ENCODE measurements around the gene LYAR. TPM values are rescaled to one million over a fixed set of nuclear protein-coding genes. Genes with fewer than 3 reads are reported as not detected.
A peak's percentile ranks its signal among the peaks of the same experiment; 100 is the strongest.

The LYAR gene
- total and polyA plus RNA-seq, 2 donors (not counting 3 experiments of a cell fraction or from before 2014, with no cell fraction given): 4.2 to 24.6 TPM

GRCh38 chr4:4247696-4248028 lies 42.3 kb downstream of the LYAR start:
- CTCF ChIA-PET: interaction anchor here (0.8 to 2.1 kb wide), 5 partner anchors 65 to 90 kb away, joined by 3 to 8 read pairs (median 5); no protein-coding TSS in a partner anchor
- TSS peak; percentile 77 for BruUV-seq (replicated peaks)
- no peak for TF ChIP-seq POLR2A (IDR thresholded peaks at IDR 0.05; ENCODE audit: low read depth, low read length)
- TF ChIP-seq GATA2 (IDR thresholded peaks at IDR 0.05; ENCODE audit: insufficient read depth, insufficient read length, low read depth, low read length): no peak
- TF ChIP-seq FOS (IDR thresholded peaks at IDR 0.05; ENCODE audit: borderline replicate concordance, insufficient read depth, low read length): no peak
- no peak for TF ChIP-seq EZH2 (IDR thresholded peaks at IDR 0.05; ENCODE audit: borderline replicate concordance, low read depth, low read length, severe bottlenecking)
- TF ChIP-seq JUN (IDR thresholded peaks at IDR 0.05; ENCODE audit: borderline replicate concordance, insufficient read depth, insufficient read length, low read depth): no peak
- no peak for TF ChIP-seq CTCF (IDR thresholded peaks at IDR 0.05; ENCODE audit: extremely low read depth in 1 of 2, insufficient read depth in 1 of 2, low read depth in 1 of 2, low read length in 2 of 2)
- peak overlapping the region; percentile 87 to 94 (median 88) for H3K4me3 ChIP-seq (replicated peaks in 1 of 3; ENCODE audit: insufficient read depth in 1 of 3, low read depth in 1 of 3, low read length in 3 of 3)
- H3K9me3 ChIP-seq (replicated peaks; ENCODE audit: control insufficient read depth, insufficient read depth, low read length): no peaks in the 10 kb centered on the region
- dilution Hi-C loops (cut with MboI; ENCODE audit: extremely low pct_ligation_motif_present, low sequenced_read_pairs) (no loop called here), intact Hi-C loops (cut with micrococcal nuclease) (no loop called here)
- peaks cover 3 to 9% of the 10 kb centered on the region in 2 experiments for H3K36me3 ChIP-seq (ENCODE audit: control insufficient read depth in 2 of 2, extremely low read depth in 1 of 2, insufficient read depth in 2 of 2, low read length in 2 of 2)
- no peak for DNase-seq (ENCODE audit: low read depth, low spot score)
- peak overlapping the region; percentile 97 for H3K9ac ChIP-seq (replicated peaks; ENCODE audit: extremely low read depth, insufficient read depth, low read length)
- POLR2A ChIA-PET: no interaction called here
- H3K9me1 ChIP-seq (replicated peaks; ENCODE audit: control insufficient read depth, extremely low read depth, insufficient read depth, low read length): no peaks in the 10 kb centered on the region
- peak overlapping the region; percentile 97 for H3K4me2 ChIP-seq (ENCODE audit: insufficient read depth, low read length)
- peaks cover 14% of the 10 kb centered on the region for H3K4me1 ChIP-seq (ENCODE audit: control insufficient read depth, extremely low read depth, insufficient read depth, low read length)
- H3K27me3 ChIP-seq (ENCODE audit: control insufficient read depth in 2 of 2, insufficient read depth in 2 of 2, low read length in 2 of 2): no peaks in the 10 kb centered on the region
- peak overlapping the region; percentile 99 for H3K27ac ChIP-seq (ENCODE audit: insufficient read depth, low read depth, low read length)
- no peak for FAIRE-seq
- peak overlapping the region; percentile 87 for H2AFZ ChIP-seq (ENCODE audit: low read depth, low read length)
- peaks cover 2% of the 10 kb centered on the region for H3K79me2 ChIP-seq (ENCODE audit: control insufficient read depth, insufficient read depth, low read length)
- no peaks in the 10 kb centered on the region for H4K20me1 ChIP-seq (replicated peaks; ENCODE audit: control insufficient read depth, extremely low read depth, insufficient read depth, low read length)

- Histone ChIP-seq H3K4me3 (replicated peaks in 1 of 3; ENCODE audit: insufficient read depth in 1 of 3, low read depth in 1 of 3, low read length in 3 of 3) (no peak overlapping the region), H3K36me3 (ENCODE audit: control insufficient read depth in 2 of 2, extremely low read depth in 1 of 2, insufficient read depth in 2 of 2, low read length in 2 of 2) (peaks cover 3 to 12% of the 10 kb centered on the region in 2 experiments), H3K9me3 (replicated peaks; ENCODE audit: control insufficient read depth, insufficient read depth, low read length) (no peaks in the 10 kb centered on the region), H3K9me1 (replicated peaks; ENCODE audit: control insufficient read depth, extremely low read depth, insufficient read depth, low read length) (no peaks in the 10 kb centered on the region), H3K4me2 (ENCODE audit: insufficient read depth, low read length) (no peak overlapping the region), H3K79me2 (ENCODE audit: control insufficient read depth, insufficient read depth, low read length) (peaks cover 2% of the 10 kb centered on the region), H3K27me3 (ENCODE audit: control insufficient read depth in 2 of 2, insufficient read depth in 2 of 2, low read length in 2 of 2) (no peaks in the 10 kb centered on the region), H4K20me1 (replicated peaks; ENCODE audit: control insufficient read depth, extremely low read depth, insufficient read depth, low read length) (no peaks in the 10 kb centered on the region), H3K9ac (replicated peaks; ENCODE audit: extremely low read depth, insufficient read depth, low read length) (no peak overlapping the region), H3K27ac (ENCODE audit: insufficient read depth, low read depth, low read length) (no peak overlapping the region), H2AFZ (ENCODE audit: low read depth, low read length) (no peak overlapping the region), H3K4me1 (ENCODE audit: control insufficient read depth, extremely low read depth, insufficient read depth, low read length) (peaks cover 14% of the 10 kb centered on the region)
- DNase-seq (ENCODE audit: low read depth, low spot score) (no peak), FAIRE-seq (no peak)
- ChIA-PET POLR2A (no interaction called here), CTCF (no interaction called here)
- TF ChIP-seq JUN (IDR thresholded peaks at IDR 0.05; ENCODE audit: borderline replicate concordance, insufficient read depth, insufficient read length, low read depth): no peak
- no peak for TF ChIP-seq POLR2A (IDR thresholded peaks at IDR 0.05; ENCODE audit: low read depth, low read length)
- dilution Hi-C loops (cut with MboI; ENCODE audit: extremely low pct_ligation_motif_present, low sequenced_read_pairs) (no loop called here), intact Hi-C loops (cut with micrococcal nuclease) (no loop called here)
- no TSS peak for BruUV-seq (replicated peaks)
Measured at GRCh38 chr4:4245172-4245571, 44.8 kb downstream of the LYAR start.
